Measurements from ENCODE around the gene OR2AE1. TPM values are rescaled to one million over a fixed set of nuclear protein-coding genes. Genes with fewer than 3 reads are reported as not detected.
"Not testable (repeated sequence)": the region's sequence is repeated elsewhere in the genome, so short reads cannot be mapped to it uniquely, and the experiment has no call there.

OR2AE1 gene, protein sequence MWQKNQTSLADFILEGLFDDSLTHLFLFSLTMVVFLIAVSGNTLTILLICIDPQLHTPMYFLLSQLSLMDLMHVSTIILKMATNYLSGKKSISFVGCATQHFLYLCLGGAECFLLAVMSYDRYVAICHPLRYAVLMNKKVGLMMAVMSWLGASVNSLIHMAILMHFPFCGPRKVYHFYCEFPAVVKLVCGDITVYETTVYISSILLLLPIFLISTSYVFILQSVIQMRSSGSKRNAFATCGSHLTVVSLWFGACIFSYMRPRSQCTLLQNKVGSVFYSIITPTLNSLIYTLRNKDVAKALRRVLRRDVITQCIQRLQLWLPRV
- total RNA-seq, result under 1 TPM in 1 of 2 donors, not detected in 1; 0.24 TPM
- long read RNA-seq, result 0 reads

DNA sequence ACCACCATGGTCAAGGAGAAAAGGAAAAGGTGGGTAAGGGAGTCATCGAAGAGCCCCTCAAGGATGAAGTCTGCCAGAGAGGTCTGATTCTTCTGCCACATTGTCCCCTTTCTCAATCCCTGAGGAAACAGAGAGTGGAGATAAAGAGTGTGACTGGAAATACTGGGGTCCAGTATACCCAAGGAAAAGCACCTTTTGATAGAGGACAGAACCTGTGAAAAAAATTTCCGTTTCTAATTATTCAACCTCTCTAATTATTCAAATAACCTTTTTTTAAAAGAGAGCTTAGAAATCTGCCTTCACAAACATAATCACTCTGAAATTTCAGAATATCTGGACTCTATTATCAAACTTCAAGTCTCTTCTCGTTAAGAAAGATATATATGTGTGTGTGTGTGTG is at the start of gene OR2AE1:
Gene OR2AE1 (minus strand): TSS at position 101 of the 400 bp plus-strand sequence. CDS start 0 bp downstream, at position 101.
- ATAC-seq, result no peak
- DNase-seq, result no peak
- intact Hi-C loops (cut with DNase I), result no loop called here

DNA sequence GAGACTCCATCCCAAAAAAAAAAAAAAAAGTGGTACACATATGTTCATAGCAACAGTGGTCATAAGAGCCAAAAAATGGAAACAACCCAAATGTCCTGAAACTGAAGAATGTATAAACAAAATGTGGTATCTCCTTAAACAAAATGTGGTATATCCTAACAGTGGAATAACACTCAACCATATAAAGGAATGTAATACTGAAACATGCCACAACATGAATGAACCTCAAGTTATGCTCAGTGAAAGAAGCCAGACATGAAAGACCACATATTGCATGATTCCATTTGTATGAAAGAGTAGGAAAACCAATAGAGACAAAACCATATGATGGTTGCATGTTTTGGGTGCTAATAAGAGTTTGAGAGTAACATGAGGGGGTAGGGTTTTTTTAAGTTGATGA is 49.5 kb upstream of the OR2AE1 start:
- no peak for DNase-seq
- ATAC-seq, result no peak
- intact Hi-C loops (cut with DNase I), result loop anchor here in 1 of 2 donors (5.0 kb wide), 1 partner anchor 66 kb away; no protein-coding TSS in a partner anchor

DNA sequence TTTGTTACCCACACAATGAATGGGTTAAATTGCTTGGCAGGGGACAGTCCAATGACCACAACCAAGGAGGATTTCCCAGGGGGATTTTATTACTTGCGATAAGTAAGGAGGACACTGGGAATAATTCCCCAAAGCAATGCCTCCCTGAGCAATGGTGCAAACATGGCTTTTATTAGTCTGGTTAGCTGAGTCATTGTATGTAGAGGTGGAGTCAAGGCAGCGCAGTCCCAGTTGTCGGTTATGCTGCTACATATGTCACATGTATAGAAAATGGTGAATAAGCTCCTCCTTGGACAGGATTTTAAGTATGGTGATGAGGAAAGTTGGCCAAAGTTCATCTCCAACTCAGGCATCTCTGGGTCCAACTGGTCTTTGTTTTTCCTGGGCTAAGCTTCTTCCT is 46.4 kb upstream of the OR2AE1 start:
- DNase-seq, result no peak
- intact Hi-C loops (cut with DNase I), result no loop called here
- ATAC-seq, result no peak

DNA sequence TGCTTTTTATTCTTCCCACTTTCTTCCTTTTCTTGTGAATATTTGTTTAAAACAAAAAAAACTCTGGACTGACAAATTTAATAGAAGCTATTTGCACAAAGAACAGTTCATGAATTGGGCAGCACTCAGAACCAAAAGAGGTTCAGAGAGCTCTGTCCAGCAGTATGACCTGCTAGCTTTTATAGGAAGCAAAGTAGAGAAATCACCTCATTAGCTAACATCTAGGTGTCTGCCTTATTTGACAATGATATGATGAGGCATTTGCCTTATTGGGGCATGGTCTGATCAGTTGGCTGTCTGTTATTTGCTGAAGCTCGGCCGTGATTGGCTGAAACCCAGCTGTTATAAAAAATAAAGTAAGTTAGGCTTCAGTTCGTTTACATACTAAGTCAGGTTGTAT is 43.3 kb upstream of the OR2AE1 start:
- intact Hi-C loops (cut with DNase I), result no loop called here
- DNase-seq, result no peak
- ATAC-seq, result no peak

DNA sequence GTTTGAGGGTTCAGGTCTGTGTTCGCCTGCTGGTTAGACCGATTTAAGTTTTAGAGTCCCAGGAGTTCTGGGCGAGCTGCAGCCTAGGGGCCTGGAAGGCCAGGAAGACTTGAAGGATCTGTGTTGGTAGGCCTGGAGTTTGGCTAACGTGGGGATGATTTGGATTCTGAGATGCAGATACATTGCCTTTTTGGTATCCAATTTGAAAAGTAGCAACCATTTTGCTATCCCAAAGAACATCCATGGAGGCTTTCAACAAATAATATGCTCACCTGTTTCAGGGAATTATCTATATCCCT is 42.9 kb upstream of the OR2AE1 start:
- intact Hi-C loops (cut with DNase I), result loop anchor here in 1 of 2 donors (10.0 kb wide), 1 partner anchor 65 kb away; no protein-coding TSS in a partner anchor
- ATAC-seq (no peak), DNase-seq (no peak)

DNA sequence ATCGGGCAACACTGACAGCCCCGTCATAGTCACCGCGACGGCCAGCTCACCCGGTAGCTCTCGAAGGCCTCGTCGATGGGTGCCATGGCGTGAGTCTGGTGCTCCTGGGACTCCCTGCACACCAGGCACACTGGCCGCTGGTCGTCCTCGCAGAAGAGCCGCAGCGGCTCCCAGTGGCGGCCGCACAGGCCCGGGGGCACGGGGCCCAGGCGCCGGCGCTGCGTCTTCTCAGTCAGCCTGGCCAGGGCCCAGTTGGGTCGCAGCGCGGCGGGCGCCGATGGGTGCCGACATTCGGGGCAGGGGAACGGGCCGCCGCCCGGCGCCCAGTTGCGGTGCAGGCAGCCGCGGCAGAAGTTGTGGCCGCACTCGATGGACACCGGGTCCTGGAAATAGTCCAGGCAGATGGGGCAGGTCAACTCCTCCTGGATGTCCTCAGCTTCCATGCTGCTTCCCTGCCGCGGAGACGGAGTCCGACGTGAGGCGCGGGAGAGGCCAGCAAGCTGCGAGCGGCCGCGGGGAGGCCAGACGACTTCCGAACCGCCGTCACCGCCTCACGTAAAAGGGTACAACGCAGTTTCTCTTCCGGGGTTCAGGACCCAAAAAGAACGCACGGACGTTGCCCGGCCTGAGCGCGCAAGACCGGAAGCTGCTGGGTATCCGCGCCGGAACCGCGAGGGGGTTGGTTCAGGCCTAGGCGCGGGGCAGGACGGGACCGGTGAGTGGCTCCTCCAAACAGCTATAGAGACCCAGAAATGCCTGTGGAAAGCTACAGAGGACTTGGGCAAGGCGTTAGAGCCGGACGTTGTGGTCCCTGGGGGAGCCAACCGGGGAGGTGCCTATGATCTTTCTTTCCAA is 42.4 kb upstream of the OR2AE1 start, which contains the start of gene TRIM4:
Gene TRIM4 (minus strand): TSS at position 572 of the 855 bp plus-strand sequence. CDS start 129 bp downstream, at position 443.
- DNase-seq (peak; percentile 95), ATAC-seq (peak; percentile 99 to 100)
- intact Hi-C loops (cut with DNase I), result loop anchor here in 1 of 2 donors (10.0 kb wide), 1 partner anchor 66 kb away; no protein-coding TSS in a partner anchor

DNA sequence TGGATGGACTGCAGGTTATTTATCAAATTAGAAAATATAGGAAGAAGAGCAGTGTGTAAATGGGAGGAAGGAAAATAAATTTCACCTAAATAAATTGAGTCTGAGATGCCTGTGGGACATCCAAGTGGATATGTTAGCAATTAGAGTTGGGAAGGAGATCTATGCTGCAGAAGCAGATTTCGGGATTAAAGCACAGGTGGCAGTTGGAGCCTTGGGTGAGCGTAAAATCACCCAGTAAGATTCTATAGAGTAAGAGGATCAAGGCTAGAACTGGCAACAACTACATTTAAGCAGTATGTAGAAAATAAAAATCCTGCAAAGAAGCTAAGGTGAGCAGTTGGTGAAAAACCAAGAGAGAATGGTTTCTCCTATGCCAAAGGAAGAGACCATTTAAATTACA is 34.1 kb upstream of the OR2AE1 start:
- ATAC-seq, result no peak
- intact Hi-C loops (cut with DNase I), result loop anchor here in 1 of 2 donors (10.0 kb wide), 1 partner anchor 74 kb away; no protein-coding TSS in a partner anchor

DNA sequence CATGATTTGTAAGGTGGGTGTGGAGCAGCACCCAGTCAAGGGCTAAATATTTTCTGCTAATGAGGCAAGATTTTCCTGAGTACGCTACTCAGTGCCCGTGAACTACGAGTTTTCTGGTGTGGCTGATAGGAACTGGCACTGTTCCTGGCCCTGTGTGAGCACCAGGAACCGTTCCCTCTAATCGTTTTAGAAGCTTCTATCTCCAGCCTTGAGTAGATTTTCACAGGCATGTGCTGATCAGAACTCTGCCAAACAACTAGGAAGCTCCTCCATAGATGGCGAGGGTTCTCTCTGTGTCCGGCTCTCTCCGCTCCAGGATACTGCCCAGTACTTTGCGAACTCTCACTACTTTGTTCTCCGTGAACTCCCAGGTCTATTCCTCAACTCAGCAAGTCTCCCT is 24.7 kb upstream of the OR2AE1 start:
- intact Hi-C loops (cut with DNase I), result no loop called here
- no peak for DNase-seq
- ATAC-seq, result peak; percentile 67 to 87

More for the DNA sequence above, 34.1 kb upstream of the OR2AE1 start:
- no peak for DNase-seq

DNA sequence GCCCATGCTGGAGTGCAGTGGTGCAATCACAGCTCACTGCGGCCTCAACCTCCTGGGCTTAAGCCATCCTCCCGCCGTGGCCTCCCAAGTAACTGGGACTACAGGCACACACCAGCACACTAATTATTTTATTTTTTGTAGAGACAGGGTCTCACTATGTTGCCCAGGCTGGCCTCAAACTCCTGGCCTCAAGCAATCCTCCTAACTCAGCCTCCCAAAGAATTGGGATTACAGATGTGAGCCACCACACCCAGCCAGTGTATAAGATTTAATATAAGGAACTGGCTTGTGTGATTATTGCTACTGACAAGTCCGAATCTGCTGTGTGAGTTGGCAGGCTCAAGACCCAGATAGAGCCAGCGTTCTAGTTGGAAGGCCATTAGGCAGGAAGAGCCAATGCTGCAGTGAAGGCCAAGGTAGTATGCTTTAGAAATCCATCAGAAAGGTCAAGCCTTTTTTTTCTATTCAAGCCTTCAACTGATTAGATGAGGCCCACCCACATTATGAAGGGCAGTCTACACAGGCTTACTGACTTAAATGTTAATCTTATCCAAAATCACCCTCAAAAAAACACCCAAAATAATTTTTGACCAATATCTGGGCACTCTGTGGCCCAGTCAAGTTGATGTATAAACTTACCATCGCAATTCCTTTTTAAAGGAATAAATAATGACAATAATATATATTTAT is 23.1 kb upstream of the OR2AE1 start:
- intact Hi-C loops (cut with DNase I), result no loop called here
- no peak for DNase-seq
- no peak for ATAC-seq

DNA sequence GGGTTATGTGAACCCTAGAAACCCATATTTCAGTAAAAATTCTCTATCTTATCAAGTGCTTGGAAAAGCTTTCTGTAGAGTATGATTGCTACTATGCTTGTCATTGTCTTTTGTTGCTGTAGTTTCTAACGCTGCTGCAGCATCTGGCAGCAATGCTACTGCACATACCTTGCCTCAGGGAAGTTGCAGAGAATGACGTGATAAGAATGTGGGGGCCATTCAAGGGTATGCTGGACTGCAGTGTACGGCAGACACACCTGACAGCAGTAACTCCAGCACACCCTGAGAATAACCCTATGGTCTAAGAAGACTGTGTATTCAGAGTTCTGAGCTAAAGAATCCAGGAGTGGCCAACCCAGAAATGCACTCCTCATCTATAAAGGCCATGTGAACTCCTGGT is 22.0 kb upstream of the OR2AE1 start:
- intact Hi-C loops (cut with DNase I), result no loop called here
- DNase-seq, result no peak
- no peak for ATAC-seq

DNA sequence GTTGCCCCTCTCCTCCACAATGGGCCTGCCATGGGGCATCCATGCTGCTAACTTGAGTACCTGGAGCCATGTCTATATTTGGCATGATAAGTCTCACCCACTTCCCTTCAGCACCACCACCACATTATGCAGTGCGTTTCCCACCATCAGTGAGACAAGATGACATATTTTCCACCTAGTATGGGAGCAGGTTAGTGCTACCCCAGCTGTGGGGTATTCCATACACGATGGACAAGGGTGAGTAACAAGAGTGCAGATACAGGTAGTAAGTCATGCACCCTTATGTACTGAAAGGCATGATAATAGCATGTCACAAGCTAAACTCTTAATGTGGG is 21.2 kb upstream of the OR2AE1 start:
- intact Hi-C loops (cut with DNase I), result no loop called here
- no peak for DNase-seq
- no peak for ATAC-seq

DNA sequence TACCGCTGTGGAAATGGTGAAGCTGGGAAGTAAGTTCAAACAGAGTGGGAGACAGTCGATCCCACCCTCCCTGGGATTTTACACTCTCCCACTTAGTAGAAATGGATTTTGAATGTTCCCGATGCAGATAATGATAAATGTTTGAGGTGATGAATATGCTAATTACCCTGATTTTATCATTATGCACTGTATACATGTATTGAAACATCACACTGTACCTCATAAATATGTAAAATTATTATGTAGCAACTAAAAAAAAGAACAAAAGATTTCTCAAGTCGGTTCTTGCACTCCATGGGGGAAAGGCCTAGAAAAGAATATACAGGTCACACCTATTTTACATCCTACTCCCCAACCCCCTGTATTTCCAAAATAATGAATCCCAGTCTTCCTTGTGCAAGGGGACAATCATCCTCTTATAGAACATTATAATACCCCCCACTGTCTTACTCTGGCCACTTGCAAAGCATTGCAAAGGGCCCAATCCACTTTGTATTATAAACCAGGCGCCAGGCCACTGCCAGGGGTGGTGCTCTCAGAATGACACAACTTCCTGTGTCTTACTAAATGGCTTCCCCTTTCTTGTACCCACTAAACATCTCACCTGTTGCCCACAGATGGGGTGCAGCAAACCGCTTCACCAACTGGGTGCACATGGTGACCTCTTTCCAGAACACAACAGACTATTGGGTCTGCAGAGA is 20.6 kb upstream of the OR2AE1 start:
- intact Hi-C loops (cut with DNase I), result no loop called here
- ATAC-seq, result no peak
- DNase-seq, result no peak

DNA sequence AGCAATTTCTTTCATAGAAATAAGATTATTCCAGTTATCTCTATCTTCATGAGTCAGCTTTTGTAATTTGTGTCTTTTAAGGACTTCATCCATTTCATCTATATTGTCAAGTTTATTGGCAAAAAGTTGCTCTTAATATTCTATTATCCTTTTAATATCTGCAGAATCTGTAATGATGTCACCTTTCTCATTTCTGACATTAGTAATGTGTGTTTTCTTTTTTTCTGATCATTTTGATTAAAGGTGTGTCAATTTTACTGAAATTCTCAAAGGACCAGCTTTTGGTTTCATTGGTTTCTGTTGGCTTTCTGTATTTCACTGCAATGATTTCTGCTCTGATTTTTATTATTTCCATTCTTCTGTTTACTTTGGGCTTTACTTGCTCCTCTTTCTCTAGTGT is 17.9 kb upstream of the OR2AE1 start:
- ATAC-seq, result no peak
- intact Hi-C loops (cut with DNase I), result no loop called here
- DNase-seq, result no peak

DNA sequence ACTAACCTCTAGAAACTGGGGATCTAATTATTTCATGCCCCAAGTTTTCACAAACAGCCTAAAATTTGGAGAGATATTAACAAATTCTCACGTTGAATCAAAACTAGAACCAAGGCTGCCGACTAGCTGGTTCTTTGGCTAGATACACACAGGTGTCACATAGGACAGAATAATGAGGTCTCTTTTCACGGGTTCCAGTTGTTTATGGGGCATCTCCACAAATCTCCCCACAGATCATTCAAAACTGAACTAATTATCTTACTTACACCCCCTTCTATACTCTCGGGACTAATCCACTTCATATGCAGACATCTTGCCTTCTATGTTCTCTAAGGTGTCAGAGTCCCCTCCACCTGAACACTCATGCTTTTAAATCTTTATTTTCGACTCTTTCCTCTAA is 16.4 kb upstream of the OR2AE1 start:
- ATAC-seq (no peak), DNase-seq (no peak)
- intact Hi-C loops (cut with DNase I), result no loop called here

DNA sequence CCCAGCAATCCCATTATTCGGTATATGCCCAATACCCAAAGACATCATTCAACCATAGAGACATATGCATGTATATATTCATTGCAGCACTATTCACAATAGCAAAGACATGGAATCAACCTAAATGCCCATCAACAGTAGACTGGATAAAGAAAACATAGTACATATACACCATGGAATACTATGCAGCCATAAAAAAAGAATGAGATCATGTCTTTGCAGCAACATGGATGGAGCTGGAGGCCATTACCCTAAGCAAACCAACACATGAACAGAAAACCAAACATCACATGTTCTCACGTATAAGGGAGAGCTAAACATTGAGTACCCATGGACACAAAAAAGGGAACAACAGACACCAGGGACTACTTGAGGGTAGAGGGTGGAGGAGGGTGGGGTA is 13.5 kb upstream of the OR2AE1 start:
- intact Hi-C loops (cut with DNase I); DNase-seq; ATAC-seq: not testable (repeated sequence)

DNA sequence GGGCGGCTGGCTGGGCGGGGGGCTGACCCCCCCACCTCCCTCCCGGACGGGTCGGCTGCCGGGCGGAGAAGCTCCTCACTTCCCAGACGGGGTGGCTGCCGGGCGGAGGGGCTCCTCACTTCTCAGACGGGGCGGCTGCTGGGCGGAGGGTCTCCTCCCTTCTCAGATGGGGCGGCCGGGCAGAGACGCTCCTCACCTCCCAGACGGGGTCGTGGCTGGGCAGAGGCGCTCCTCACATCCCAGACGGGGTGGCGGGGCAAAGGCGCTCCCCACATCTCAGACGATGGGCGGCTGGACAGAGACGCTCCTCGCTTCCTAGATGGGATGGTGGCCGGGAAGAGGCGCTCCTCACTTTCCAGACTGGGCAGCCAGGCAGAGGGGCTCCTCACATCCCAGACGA is 11.5 kb upstream of the OR2AE1 start:
- intact Hi-C loops (cut with DNase I); DNase-seq; ATAC-seq: not testable (repeated sequence)

DNA sequence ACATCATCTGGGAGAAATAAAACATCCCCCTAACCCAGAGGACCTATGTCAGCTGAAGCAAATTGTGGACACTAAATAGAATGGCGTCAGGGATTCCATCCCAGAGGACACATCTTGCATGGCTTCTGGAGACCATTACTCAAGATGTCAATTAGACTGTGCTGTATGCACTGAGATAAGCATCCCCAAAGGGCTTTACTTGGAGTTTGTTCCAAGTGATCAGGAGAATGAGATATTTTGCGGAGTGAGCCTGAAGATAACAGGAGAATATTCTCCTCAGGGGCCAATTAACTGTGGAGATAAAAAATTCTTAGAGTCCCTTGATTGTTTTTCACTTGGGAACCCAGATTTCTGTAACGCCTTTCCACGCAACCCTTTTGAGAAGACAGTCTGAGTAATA is 4.5 kb upstream of the OR2AE1 start:
- no peak for ATAC-seq
- intact Hi-C loops (cut with DNase I), result no loop called here
- DNase-seq, result no peak

DNA sequence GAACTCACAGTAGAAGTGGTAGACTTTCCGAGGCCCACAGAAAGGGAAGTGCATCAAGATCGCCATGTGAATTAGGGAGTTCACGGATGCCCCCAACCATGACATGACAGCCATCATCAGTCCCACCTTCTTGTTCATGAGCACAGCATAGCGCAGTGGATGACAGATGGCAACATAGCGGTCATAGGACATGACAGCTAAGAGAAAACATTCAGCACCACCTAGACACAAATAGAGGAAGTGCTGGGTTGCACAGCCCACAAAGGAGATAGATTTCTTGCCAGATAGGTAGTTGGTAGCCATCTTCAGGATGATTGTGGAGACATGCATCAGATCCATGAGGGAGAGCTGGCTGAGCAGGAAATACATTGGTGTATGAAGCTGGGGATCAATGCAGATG is 342 bp downstream of the OR2AE1 start:
- intact Hi-C loops (cut with DNase I), result no loop called here
- ATAC-seq (no peak), DNase-seq (no peak)

DNA sequence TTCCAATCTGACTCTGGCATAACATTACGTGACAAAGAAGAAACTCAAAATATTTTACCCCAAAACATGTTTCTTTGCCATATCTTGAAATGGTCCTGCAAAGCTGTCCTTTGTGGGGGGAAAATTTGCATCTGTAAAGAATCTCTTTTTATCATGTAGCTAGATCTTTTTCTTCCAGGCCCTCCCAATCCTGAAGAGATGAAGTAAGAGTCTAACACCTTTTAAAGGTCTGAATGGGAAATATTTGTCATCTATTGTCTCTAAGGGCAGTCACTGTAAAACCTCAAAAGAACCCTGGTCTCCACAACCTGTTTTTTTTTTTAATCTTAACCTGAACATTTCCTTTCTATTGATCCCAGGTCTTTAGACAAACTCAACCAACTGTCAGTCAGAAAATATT is 8.6 kb downstream of the OR2AE1 start:
- intact Hi-C loops (cut with DNase I), result no loop called here
- DNase-seq (no peak), ATAC-seq (no peak)

All from left cardiac atrium (tissue), 4 donors.